Measurements from ENCODE around the gene CYP20A1. TPM values are rescaled to one million over a fixed set of nuclear protein-coding genes. Genes with fewer than 3 reads are reported as not detected.

The CYP20A1 gene
- total RNA-seq, 4 donors from 2014 or later: 6.0 to 34.4 (median 29.6) TPM

DNA sequence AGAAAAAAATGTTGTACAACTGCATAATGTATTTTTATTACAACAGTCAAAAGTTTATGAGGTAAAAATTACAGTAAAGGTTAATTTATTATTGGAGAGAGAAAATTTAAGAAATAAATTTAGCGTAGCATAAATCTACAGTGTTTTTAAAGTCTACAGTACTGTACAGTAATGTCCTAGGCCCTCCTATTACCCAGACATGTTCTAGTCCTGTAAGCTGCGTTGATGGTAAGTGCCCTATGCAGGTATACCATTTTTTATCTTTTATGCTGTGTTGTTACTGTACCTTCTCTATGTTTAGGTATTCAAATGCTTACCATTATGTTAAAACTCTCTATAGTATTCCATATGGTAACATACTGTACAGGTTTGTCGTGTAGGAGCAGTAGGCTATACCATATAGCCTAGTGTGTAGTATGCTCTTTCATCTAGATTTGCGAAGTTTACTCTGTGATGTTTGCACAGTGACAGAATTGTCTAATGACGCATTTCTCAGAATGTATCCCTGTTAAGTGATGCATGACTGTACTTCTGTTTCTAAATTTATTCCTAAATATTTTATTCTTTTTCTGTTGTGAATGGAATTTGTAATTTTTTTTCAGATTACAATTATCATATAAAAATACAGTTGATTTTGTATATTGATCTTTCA, 113.9 kb downstream of the CYP20A1 start:
- H3K9me3 ChIP-seq: no peaks in the 10 kb centered on the region
- H3K4me3 ChIP-seq: no peak overlapping the region
- H3K4me1 ChIP-seq: no peaks in the 10 kb centered on the region
- no peak for DNase-seq
- in situ Hi-C loops (cut with MboI; ENCODE audit: low pct_ligation_motif_present in 1 of 4, low pct_unique_long_range_greater_than_20kb in 1 of 4, low sequenced_read_pairs in 3 of 4): no loop called here
- H3K27ac ChIP-seq: no peak overlapping the region
- intact Hi-C loops (cut with DNase I; ENCODE audit: low total_unique reads): no loop called here
- WGBS, 2 donors (ENCODE audit: low coverage in 1 of 2): 81% methylated on average over 5 of the region's 5 CpGs
- no peak for TF ChIP-seq POLR2AphosphoS5 (IDR thresholded peaks at IDR 0.05)
- no peak for TF ChIP-seq EP300 (IDR thresholded peaks at IDR 0.05; ENCODE audit: low read depth)
- no peaks in the 10 kb centered on the region for H3K36me3 ChIP-seq
- no peaks in the 10 kb centered on the region for H3K27me3 ChIP-seq

DNA sequence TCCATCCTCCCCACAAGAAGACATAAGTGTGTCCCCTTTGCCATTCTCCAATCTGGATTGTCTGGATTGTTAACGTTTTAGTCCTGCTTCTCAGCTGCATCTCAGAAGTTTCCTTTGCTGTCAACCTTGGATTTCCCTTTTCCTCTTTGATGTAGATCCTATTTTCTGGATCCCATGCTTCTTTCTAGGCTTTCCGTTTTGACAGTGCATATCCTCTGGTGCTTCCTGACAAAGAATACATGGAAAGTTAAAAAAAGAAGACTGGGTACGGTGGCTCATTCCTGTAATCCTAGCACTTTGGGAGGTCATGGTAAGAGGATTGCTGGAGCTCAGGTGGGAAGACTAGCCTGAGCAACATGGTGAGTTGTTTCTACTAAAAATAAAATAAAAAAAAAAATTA, 116.1 kb downstream of the CYP20A1 start:
- TF ChIP-seq POLR2A (IDR thresholded peaks at IDR 0.05): no peak
- no peak for TF ChIP-seq POLR2AphosphoS5 (IDR thresholded peaks at IDR 0.05)
- no peak for TF ChIP-seq EP300 (IDR thresholded peaks at IDR 0.05; ENCODE audit: low read depth)
- TF ChIP-seq, protein P1, sequence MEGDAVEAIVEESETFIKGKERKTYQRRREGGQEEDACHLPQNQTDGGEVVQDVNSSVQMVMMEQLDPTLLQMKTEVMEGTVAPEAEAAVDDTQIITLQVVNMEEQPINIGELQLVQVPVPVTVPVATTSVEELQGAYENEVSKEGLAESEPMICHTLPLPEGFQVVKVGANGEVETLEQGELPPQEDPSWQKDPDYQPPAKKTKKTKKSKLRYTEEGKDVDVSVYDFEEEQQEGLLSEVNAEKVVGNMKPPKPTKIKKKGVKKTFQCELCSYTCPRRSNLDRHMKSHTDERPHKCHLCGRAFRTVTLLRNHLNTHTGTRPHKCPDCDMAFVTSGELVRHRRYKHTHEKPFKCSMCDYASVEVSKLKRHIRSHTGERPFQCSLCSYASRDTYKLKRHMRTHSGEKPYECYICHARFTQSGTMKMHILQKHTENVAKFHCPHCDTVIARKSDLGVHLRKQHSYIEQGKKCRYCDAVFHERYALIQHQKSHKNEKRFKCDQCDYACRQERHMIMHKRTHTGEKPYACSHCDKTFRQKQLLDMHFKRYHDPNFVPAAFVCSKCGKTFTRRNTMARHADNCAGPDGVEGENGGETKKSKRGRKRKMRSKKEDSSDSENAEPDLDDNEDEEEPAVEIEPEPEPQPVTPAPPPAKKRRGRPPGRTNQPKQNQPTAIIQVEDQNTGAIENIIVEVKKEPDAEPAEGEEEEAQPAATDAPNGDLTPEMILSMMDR (IDR thresholded peaks at IDR 0.05): no peak
- intact Hi-C loops (cut with DNase I; ENCODE audit: low total_unique reads): no loop called here
- no peak overlapping the region for H3K4me3 ChIP-seq
- in situ Hi-C loops (cut with MboI; ENCODE audit: low pct_ligation_motif_present in 1 of 4, low pct_unique_long_range_greater_than_20kb in 1 of 4, low sequenced_read_pairs in 3 of 4): no loop called here
- no peaks in the 10 kb centered on the region for H3K27me3 ChIP-seq
- H3K27ac ChIP-seq: no peak overlapping the region
- DNase-seq: no peak
- no peaks in the 10 kb centered on the region for H3K9me3 ChIP-seq
- no peaks in the 10 kb centered on the region for H3K36me3 ChIP-seq
- WGBS, 2 donors (ENCODE audit: low coverage in 1 of 2): 80% methylated on average over 1 to 3 of the region's 3 CpGs
- no peaks in the 10 kb centered on the region for H3K4me1 ChIP-seq

Small RNA genes lying within 50 kb of the gene (small RNA-seq; reads per million reads assigned to genes)
- 0 reads per million in 4 donors for gene RN7SL670P

Other genes starting within 250 kb of the CYP20A1 start
- 100 to 1,000 TPM in 3 of 4 donors, 10 to 100 TPM in 1; 59.1 to 287 (median 154) TPM for gene NBEAL1, start 224.1 kb upstream of the CYP20A1 start, total RNA-seq
- gene ABI2, start 89.4 kb downstream of the CYP20A1 start, total RNA-seq: 10 to 100 TPM in 3 of 4 donors, 1 to 10 TPM in 1; 9.8 to 69.6 (median 17.8) TPM